Measurements from ENCODE around the gene KIF3A.

KIF3A gene

DNA sequence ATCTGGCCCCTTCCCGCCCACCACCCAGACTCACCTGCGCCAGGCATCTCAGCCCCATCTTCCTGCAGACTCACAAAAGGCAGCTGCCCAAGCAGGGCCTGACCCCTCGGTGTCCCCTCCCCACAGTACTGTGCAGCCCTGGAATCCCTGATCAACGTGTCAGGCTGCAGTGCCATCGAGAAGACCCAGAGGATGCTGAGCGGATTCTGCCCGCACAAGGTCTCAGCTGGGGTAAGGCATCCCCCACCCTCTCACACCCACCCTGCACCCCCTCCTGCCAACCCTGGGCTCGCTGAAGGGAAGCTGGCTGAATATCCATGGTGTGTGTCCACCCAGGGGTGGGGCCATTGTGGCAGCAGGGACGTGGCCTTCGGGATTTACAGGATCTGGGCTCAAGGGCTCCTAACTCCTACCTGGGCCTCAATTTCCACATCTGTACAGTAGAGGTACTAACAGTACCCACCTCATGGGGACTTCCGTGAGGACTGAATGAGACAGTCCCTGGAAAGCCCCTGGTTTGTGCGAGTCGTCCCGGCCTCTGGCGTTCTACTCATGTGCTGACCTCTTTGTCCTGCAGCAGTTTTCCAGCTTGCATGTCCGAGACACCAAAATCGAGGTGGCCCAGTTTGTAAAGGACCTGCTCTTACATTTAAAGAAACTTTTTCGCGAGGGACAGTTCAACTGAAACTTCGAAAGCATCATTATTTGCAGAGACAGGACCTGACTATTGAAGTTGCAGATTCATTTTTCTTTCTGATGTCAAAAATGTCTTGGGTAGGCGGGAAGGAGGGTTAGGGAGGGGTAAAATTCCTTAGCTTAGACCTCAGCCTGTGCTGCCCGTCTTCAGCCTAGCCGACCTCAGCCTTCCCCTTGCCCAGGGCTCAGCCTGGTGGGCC is 77.5 kb downstream of the KIF3A start:
- DNase-seq: no peak

DNA sequence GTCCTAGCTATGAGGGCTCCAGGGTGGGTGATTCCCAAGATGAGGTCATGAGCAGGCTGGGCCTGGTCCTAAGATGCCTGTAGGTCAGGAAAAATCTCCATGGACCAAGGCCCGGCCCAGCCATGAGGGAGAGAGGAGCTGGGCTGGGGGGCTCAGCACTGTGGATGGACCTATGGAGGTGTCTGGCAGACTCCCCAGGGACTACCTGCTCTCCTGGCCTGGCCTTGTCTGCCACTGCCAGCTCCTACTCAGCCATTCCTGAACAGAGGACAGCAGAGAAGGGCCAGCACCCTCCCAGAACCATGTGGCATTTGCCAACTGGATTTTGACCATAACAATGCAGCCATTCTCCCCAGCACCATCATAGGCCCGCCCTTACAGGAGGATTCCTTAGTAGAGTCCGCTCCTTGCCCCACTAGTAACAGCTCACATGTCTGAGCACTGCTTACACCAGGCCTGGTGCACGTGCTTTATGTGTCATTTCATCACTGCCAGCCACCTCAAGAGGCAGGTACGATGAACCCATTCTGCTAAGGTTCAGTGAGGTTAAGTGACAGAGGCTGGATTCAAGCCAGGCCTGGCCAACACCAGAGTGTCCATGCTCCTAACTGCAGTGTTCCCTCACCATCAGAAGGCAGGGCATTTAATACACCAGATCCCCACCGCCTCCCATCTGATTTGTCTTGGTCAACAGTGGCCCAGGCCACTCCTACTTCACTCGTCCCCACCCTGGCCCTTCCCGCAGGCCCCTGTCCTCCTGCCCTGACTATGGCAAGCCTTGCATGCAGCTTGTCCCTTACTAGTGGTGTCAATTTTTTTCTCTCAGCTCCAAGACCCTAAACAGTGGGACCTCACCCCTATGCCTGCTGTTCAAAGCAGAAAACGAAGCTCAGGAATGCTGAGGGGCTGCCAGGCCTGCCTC is 78.7 kb downstream of the KIF3A start:
- DNase-seq: no peak

DNA sequence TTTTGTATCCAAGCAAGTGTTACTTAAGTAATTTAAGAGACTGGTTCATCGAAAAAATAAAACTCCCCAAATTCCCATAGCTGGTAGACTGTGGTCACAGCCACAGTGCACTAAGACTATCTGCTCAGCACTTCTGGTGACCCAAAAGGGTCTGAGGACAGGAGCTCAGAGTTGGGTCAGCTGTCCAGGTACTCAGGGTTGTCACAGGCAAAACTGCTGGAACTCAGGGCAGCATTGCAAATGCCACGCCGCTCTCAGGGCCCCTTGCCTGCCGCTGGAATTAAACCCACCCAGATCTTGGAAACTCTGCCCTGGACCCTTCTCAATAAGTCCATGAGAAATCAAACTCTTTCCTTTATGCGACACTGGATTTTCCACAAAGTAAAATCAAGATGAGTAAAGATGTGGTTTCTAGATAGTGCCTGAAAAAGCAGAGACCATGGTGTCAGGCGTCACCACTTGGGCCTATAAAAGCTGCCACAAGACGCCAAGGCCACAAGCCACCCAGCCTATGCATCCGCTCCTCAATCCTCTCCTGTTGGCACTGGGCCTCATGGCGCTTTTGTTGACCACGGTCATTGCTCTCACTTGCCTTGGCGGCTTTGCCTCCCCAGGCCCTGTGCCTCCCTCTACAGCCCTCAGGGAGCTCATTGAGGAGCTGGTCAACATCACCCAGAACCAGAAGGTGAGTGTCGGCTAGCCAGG is 79.5 kb downstream of the KIF3A start, which contains the start of gene IL13:
Gene IL13, plus strand, starts transcription at position 498 of the 705 bp plus-strand sequence. Its CDS starts 14 bp downstream, at position 512.
- DNase-seq: no peak

DNA sequence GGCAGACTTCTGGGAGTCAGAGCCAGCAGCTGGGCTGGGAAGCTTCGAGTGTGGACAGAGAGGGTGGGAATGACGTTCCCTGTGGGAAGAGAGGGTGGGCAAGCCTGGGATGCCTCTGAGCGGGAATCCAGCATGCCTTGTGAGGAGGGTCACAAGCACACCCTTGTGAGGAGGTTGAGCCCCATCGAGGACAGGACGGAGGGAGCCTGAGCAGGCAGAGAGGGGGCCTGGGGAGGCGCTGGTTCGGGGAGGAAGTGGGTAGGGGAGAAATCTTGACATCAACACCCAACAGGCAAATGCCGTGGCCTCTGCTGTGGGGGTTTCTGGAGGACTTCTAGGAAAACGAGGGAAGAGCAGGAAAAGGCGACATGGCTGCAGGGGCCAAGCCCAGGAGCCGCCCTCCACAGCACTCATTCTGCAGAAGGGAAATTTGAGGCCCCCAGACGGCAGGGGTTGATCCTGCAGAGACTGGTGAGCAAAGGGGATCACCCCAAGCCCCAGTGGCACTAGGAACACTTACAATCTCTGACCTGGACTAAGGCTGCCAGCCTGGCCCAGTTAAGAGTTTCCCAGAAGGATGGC is 80.5 kb downstream of the KIF3A start:
- DNase-seq: no peak

DNA sequence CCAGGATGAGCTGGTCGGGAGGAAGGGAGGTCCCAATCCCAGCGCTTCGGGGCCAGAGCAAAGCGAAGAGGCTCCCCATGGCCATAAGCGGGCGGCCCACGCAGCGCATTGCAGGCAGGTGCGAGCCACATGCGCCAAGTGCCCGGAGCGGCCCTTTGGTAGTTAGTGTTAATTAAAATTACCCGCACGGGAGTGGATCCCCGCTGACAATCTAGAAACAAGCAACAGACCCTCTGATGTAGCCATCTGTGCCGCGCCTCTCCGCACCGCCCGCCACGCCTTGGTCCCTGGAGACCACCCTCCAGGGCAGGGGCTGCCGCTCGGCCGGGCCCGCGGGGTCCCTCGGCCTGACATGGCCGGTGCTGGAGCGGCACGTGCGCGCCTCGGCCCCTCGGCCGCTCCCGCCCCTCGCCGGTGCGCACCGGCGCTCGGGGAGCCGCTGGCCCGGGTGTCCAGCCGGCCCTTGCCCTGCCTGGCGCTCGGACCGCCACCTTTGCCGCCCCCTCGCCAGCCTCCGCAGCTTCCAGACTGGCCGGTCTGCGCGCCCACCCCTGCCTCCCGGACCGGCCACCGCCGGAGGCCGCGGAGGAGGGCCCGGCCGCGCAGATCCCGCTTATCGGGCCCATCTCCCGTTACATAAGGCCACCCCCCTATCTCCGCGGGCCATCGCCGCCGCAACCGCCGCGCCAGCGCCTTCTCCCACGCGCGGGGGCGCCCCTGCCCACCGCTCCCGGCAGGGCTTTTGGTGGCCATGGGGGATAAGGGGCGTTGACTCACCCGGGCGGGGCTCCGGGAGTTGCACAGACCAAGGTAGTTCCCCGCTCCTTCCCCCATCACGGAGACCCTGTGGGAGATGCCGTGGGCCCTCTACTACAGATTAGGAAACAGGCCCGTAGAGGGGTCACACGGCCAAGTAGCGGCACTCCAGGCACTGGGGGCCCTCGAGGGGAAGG is 81.2 kb downstream of the KIF3A start:
- DNase-seq: no peak

DNA sequence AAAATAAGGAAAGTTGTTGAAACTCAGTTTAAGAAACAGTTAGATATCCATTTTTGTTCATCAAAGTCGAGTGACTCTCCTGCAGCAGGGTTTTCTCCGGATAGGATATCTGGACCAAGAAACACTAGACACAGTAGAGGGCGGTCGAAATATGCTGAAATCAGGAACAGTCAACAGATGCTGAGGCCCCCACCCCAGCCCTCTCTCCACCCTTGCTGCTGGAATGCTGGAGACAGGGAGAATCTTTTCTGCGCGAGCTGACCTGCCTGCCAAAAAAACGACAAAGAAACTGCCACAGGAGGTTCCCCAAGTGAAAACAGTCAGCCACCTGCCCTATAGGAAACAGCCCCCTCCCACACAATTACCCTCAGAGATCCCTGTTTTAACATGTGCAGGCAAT is 83.6 kb downstream of the KIF3A start:
- no peak for DNase-seq

DNA sequence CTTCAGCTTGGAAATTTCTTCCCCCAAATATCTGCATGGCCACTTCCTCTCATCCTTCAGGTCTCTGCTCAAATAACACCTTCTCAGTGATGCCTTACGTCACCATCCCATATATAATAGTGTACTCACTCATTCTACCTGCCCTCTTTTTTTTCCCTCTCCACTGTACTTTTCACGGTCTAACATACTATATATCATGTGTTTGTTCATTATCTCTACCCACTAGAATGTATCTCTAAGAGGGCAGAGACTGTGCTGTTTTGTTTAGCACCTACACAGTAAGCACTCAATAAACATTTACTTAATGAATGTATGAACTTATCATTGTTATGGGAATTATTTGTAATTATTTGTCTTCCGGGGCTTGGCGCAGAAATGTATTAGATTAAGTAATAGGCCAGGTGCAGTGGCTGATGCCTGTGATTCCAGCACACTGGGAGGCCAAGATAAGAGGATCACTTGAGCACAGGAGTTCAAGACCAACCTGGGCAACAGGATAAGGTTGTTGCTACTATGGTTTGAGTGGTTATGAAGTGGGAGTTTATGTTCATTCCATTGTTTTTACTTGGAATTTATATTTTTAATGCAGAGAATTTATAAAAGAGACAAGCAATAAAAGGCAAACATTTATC is 85.4 kb downstream of the KIF3A start:
- DNase-seq: no peak

DNA sequence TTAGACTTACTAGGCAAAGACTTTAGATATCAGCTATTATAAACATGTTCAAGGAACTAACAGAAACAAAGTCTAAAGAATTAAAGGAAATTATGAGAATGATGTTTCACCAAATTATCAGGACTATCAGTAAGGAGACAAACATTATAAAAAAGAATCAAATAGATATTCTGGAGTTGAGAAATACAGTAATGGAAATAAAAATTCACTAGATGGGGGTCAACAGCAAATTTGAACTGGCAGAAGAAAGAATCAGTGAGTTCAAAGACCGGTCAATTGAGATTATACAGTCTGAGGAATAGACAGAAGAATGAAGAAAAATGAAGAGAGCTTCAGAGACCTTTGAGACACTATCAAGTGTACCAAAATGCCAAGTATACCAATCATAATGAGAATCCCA is 89.0 kb downstream of the KIF3A start:
- no peak for DNase-seq

DNA sequence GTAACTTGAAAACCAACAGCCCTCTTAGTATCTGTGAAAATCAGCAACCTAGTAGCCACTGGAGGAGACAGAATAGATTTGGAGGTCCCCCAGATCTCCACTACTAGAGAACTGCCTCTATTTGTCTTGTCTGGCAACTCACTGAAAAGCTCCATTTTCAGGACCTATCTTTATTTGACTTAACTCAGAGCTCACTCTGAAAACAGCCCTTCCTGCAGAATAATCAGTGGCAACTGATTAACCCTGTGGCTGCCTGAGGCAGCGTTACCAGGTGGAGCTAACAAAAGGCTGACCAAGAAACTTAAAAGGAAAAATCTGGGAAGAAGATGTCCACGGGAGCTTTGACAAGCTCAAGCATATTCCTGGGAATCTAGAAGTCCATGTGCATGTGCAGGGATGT is 89.9 kb downstream of the KIF3A start:
- no peak for DNase-seq

DNA sequence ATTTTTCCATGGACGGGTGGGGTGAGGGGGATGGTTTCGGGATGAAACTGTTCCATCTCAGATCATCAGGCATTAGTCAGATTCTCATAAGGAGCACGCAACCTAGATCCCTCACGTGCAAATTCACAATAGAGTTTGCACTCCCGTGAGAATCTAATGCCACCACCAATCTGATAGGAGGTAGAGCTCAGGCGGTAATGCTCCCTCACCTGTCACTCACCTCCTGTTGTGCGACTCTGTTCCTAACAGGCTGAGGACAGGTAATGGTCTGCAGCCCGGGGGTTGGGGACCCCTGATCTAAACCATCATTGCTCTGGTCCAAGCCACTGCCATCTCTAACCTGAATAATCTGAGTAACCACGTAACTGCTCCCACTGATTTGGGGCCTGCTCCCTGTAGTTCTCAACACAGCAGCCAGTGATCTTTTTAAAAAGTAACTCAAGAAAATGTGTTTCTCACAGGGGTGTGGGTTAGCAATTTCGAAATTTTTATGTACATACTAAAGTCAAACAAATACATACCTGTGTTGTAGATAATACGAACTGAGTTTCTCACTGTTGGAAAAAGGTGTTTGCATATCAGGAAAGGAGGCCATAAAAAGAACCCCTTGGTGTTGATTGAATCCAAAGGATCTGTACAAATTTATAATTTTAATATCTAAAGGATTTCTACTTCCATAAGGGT is 90.6 kb downstream of the KIF3A start:
- no peak for DNase-seq

DNA sequence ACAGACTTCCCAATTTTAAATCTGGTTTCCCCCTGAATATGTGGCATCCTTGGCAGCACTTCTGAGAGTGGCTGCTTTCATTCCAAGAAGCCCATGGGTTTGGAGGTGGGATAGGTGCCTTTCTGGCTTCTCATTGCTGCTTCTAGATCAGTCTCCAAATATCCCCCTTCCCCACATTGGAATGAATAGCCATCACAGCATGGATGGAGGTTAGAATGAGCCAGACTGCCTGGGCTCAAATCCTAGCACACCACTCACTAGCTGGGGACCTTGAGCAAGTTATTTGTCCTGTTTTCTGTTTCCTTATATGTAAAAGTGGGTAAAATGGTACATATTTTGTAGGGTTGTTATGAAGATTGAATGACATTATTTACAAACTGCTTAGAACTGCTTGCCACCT is 93.2 kb downstream of the KIF3A start:
- DNase-seq: no peak
